Anterior cingulate cortex (tissue), 58 donors: Measurements from ENCODE around the gene SECTM1.

Source experiments
- DNase-seq, 58 donors: peaks; one replicate each; lab custom pipeline; 2025; lab: John Stamatoyannopoulos, UW

The SECTM1 gene

DNA sequence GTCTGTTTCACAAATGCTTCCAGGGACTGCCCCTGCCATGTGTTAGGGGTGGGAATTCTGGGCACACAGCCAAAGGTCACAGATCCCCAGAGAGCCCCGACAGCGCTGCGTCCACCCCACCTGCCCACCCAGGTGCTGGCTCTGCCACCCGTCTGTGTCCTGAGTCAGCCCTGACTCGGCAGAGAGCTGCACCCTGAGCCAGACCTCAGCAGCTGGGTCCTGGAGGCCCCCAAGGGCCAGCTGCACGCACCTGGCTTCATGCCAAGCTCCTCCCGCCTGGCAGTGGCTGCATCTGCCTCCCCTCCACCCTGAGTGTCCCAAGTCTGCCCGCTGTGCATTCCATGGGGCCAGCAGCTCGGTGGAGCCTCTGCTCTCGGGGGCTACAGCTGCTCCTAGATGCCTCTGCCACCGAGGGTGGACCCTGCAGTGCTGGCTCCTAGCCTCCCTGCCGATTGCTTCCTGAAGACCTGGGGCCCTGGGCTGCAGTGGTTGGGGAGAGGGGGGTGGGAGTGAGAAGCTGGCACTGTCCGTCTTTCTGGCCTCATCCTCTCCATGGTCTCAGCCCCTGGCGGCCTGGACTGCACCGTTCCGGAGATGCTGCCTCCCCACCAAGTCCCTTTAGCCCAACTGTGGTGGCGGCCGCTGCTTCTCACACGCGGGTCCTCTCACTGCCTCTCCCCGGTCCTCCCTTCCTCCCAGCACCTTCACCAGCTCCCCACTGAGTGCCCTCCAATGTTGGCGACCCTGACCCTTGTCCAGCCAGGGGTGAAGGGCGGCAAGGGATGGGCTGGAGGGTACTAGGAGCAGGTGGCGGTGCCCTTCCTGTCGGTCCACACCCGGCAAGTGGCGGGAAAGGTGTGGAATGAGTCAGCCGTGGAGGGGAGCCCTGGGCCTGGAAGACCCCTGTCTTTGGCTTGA lies 3.0 kb downstream of the SECTM1 start:
- DNase-seq: peak in 3 of 58 donors; percentile 18 to 21 (median 19)

DNA sequence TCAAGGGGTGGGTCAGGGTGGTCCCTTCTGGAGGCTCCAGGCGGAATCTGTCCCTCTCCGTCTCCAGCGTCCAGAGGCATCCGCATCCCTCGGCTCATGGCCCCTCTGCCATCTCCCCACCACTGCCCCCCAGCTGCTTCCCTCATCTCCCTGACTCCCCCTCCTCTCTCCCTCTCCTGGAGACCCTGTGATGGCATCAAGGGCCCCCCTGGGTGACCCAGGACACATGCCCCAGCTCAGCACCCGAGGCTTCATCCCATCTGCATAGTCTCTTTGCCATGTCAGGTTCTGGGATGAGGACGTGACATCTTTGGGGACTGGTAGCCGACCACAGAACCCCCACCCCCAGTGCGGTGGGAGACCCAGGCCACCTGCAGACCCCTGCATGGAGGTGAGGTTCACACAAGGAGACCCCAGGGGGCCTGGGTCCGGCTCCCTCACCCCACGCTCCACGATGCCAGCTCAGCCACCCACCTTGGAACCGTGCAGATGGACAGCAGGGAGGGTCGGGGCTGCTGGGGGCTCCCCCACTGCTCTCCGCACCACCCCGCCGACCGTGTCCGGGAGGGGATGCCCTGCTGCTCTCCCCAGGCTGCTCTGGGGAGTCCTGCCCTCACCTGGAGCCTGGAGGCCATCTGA lies 3.8 kb downstream of the SECTM1 start:
- DNase-seq: no peak

DNA sequence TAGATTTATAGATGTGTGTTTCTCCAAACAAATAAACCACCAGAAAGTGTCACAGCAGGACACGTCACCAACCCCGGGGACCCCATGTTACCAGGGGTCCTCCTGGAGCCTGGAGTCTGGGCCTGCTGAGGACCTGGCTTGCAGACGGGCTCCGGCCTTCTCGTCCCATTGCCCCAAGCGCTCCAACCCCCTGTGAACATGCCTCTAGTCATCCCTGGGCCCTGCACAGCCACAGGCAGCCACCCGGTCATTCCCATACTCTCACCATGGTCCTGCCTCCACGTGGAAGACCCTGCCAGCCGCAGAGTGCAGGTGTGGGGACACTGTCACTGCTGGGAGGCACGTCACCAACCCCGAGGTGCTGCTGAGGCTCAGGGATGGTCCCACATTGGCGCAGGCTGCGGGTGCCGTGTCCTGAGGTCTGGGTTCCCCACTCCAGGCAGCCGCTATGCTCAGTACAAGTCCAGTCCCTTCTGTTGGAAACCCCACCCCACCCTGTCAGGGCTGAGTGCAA lies 4.5 kb downstream of the SECTM1 start:
- DNase-seq: no peak

DNA sequence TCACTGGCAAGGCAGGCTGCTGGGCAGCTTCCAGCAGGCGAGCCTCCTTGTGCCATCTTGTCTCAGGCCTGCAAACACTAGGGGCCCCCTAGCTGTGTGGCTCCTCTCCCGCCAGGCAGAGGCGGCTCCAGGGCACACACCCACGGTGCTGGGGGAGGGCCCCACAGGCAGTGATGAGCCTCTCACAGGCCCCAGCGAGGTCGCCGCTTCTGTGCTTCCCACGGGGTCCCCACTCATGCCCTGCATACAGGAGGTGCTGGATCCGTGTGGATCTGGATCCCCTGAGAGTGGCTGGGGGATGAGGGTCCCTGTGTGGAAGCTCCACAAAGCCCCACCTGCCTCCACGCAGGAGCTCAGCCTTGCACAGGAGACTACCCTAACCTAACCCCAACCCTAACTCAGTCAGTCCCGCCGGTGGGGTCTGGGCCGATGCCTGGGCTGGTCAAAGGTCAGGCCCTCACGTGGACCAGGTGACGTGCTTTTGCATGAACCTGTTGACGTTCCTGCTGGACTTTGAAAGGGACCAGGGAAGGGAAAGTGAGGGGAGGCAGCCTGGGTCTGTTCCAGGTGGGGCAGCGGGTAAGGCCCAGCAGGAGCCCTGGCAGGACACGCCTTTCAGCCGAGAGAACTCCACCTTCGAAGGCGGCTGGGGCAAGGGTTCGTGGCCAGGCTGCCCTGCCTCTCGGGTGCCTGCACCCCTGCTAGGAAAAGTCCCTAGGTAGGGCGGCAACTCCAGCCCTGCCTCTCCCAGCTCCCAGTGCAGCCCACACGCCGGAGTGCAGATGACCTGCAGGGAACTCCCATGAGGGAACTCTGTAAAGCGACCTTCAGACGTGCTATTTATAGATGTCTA lies 5.2 kb downstream of the SECTM1 start:
- no peak for DNase-seq

DNA sequence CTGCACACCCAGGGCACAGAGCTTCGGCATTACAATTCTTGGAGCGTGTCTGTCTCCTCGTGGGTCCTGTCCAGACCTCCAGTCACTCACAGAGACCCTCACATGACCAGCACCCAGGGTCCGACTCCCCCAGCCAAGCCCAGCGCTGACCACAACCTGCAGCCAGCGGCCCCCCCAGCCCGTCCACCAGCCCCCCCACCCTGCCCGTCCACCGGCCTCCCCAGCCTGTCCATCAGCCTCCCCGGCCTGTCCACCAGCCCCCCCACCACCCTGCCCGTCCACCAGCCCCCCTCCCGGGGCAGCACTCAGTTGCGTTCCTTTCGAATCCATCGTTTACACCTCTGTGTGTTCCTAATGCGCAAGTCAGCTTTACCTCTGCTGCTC lies 5.8 kb downstream of the SECTM1 start:
- DNase-seq: no peak

DNA sequence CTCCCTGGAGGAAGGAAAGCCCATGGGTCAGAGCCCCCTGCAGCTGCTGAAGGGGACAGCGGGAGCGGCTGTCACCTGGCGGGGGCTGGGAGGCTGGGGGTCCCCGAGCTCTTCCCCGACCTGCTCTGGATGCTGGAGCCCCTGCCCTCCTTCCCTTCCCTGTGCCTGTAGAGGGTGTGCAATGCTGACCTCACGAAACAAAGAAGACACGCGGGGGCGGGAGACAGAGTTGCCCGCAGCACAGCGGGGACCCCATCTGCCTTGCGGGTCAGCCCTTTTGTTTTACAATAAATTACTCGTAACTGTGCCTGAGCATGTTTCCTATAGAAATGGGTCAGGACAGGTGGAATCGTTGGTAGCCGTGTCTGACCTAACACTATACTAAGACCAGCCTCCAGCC lies 6.3 kb downstream of the SECTM1 start:
- DNase-seq: no peak

DNA sequence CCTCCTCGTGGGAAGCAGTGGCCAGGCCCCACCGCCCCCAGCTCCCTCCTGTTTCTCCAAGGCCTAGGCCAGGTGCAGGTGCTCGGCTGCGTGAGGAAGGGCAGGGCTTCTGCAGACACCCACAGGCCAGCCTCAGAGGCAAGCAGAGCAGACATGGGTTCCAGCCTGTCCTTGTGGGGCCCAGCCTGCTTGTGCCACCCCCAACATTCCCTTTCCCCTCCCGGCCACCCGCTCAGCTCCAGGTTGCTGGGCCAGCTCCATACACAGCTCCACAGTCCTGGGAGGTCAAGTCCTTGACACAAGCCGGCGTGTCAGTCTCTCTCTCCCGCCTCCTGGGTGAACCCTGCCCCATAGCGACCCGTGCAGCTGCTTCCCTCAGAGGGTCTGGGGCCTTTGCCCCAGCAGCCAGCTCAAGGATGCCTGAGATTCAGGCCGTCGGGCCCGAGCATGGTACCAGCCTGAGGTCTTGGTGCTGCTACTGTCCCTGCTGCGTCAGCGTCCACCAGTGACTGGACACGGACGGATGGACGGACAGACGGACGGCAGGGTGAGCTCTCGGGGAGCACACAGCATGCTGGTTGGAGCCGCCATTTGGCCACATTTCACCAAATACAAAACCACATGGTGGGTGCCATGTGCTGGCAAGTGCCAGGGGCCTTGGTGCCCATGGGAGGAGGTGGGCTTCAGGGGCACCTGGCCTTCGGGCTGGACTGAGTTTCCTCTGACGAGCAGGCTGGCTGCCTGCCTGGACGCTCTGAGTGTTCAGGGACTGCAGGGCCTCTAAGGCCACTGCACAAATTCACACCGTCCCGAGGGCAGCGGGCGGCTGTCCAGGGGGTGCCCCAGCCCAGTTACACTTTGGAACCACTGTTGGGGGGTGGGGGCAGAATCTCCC lies 8.0 kb downstream of the SECTM1 start:
- no peak for DNase-seq

DNA sequence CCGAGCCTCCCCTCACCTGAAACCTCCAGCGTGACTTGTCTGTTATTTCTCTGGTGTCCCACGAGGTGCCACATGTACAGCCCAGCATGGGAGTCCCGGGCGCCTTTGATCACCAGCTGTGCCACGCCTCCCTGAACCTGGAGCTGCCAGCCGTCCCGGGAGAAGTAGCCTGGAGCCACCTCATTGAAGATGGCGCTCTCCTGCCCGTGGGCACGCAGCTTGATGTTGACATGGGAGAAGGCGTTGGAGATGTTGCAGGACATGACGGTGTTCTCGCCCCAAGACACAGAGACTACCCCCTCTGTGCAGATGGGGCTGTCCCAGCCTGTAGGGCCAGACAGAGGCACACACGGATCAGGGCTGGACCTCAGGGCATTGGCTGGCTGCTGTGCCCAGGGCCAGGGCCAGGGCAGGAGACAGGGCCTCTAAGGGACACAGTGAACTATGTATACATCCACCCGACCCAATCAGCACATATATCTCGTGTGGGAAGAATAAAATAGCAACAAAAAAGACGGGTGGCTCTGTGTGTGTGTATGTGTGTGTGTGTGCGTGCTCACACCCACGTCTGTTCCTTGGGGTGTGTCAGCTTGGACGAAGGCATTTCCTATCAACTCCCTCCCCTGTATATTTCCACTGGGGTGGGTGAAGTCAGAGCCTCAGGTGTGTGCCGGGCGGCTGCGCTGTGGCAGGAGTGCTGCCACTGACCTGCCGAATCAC lies 8.8 kb downstream of the SECTM1 start:
- DNase-seq: no peak

DNA sequence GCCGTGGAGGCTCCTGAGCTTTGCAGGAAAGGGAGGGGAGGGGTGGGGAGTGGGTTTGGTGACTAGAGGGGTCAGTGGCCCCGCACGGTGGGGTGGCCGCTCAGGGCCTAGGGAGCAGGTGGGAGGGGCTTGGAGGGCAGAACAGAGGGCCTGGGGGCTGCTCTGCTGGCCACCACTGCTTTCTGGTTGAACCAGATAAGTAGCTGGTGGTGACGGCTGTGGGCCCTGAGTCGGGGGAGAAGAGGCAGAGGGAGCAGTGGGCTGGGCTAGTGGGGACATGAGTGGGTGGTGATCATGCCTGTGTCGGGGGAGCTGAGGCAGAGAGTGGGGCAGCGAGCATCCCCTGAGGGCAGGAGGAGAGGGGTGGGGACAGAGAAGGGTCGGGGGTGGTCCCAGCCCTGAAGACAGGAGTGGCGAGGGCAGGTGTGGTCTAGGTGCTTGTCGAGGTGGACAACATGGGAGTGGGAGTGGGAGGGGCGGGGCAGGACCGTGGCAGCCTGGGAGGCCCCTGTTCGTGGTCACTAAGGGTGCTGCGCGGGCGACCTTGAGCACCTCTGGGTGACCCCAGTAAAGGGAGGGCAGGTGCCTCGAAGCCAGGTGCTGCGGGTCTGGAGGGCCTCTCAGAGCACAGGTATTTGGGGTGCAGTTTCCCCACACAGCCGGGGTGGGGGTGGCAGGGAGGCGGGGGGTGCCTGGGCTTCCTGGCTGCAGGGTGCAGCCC lies 9.9 kb downstream of the SECTM1 start:
- DNase-seq: no peak

DNA sequence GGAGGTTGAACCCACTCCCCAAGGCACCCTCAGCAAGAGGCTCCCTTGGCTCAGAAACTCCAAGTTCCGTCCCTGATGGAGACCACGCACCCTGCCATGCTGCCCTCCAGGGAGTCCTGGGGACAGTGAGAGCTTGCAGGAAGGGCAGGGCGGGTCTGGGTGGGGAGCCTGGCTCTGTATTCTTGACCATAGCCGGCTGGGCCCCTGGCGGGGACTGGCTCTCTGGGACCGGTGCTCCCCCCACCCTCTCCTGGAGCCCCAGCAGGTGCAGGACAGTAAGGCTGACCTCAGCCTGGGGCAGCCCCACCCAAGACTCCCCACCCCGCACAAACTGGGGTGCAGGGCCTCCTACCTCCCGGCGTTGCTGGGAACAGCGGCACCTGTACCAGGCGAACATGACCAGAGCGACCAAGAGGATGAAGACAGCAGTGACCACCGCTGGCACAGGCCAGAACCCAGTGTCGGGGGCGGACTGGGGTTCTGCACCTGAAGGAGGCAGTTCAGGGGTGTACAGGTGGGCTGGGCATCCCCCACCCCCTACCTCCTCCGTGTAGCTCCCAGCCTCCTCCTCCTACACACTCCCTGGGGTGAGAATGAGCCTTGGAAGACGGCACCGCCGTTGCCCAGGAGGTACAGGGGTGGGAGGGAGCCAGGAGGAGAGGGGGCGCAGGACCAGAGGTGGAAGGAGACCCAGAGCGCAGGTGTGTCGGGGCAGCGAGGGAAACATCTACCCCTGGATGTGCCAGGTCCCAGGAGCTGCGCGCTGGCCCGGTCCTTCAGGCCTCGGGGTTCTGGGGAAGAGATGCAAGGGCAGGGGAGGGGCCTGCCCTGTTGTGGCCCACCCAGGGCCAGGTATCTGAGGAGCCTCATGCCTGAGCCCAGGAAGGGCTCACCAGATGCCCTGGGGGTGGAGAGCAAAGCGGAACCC lies 10.8 kb downstream of the SECTM1 start:
- DNase-seq: no peak

DNA sequence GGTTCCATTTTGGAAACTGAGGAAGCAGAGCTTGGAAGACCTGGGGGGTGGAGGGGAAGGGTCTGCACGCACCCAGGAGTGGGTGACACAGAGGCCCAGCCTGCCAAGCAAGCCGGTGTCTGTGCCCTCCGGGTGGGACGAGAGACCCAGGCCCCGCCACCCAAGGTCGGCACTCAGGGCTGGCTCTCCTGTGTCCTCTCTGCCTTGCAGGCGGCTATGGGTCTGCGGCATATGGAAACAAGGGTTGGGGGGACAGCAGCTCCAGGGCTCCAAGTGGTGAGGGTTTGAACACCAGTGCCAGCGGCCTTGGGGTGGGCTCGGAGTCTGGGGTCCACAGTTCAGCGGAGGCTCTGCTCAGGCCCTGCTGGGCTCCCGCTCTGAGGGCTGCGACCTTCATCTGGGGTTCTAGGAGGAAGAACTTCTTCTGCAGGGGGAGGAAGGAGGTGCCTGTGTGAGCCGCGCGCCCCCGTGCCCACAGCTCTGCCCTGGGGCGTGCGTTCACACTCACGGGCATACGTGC lies 11.6 kb downstream of the SECTM1 start:
- DNase-seq: no peak

DNA sequence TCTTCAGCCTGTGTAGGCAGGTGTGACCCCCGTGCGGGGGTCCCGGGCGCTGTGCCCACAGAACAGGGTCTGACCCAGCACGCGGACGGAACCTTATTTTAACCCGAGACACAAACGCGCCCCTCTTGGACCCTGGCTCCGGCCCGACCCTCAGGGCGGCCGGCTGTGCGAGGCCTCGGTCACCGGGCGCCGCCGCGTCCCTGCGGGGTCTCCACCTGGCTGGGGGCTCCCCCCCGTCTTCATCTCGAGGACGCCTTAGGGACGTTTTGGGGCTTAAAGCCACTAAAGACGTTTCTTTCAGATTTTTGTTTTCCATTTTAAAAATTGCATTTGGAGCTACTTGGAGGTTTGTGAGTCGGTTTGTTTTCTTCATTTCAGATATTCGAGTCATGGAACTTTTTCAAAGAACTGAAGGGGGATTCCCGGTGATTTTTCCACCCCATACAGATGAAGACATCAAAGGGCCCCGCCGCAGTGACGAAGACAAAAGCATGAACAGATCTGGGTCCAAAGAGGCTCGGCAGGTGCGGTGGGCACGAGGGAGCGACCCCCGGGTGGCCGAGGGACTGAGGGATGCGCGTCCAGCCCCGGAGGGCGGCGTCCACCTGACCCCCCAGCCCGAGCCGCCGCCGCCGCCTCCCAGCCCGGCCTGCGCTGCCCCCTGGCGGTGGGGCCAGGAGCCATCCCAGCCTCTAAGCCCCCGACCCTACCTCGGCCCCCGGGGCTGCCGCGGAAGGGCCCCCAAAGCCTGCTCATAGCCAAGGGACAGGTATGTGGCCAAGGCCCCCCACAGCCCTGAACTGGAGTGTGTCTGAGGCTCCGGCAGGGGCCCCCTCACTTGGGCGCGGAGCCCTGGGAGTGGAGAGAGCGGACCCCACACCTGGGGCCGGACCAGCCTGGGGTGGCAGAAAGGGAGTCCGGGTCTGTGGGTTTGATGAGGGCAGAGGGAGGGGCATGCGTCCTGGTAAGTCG lies 12.3 kb downstream of the SECTM1 start:
- peak in 3 of 58 donors; percentile 6 to 15 (median 13) for DNase-seq

DNA sequence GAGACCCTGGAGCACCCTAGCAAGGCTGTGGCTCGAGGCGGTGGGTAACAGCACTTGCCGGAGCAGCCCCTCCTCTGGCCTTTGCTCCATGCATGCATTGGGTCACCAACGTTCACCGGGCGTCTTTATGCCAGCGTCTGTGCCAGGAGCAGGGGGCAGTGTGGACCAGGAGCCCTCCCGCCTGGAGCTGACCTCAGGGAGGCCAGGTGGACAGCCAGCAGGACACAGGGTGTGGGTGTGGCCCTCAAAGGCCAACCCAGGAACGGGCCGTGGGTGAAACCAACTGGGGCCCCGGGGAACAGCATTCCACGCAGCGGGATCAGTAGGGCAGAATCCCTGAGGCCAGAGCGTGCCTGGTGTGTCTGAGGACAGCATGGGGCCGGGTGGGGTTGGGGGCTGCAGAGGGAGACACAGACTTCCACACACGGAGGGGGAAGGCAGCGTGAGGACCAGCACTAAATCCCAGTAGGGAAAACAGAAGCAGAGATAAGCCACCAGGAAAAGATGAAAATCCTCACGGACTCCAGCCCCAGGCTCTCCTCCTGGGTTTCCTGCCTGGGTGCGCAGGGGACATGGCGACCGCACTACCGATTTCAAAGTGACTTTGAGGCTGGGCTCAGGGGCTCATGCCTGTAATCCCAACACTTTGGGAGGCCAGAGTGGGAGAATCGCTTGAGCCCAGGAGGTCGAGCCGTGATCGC lies 13.3 kb downstream of the SECTM1 start:
- DNase-seq: no peak

DNA sequence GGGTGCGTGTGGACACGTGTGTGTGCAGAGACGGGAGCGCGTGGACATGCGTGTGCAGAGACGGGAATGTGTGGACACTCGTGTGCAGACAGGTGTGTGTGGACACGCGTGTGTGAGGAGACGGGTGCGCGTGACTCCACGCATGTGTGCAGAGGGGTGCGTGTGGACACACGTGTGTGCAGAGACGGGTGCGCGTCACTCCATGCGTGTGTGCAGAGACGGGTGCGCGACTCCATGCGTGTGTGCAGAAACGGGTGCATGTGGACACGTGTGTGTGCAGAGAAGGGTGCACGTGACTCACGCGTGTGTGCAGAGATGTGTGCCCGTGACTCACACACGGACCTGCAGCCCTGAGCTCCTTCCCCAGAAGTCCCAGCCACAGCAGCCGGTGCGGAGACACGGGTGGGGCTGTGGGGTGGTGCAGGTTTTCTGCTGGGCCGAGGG lies 13.9 kb downstream of the SECTM1 start:
- no peak for DNase-seq
